NCI-H460 (cell line): ENCODE data around the gene DPYD. TPM values are rescaled to one million over a fixed set of nuclear protein-coding genes. Genes with fewer than 3 reads are reported as not detected.

Experiments
- DNase-seq: peaks from one replicate; pipeline ENCODE4 v3.0.0-alpha.2; 2016; ENCODE audit warnings: low read depth; ENCODE audit errors: extremely low read depth
- total RNA-seq: library from RNA; depleted of rRNA; stranded (reverse); fragments of >200 nt; shearing (Covaris generic); gene quantifications from 2 replicates; pipeline ENCODE4 v1.2.3, GENCODE V29; 2014

DPYD gene
- total RNA-seq, 1 experiment from 2014 or later = 7.9 TPM

DNA sequence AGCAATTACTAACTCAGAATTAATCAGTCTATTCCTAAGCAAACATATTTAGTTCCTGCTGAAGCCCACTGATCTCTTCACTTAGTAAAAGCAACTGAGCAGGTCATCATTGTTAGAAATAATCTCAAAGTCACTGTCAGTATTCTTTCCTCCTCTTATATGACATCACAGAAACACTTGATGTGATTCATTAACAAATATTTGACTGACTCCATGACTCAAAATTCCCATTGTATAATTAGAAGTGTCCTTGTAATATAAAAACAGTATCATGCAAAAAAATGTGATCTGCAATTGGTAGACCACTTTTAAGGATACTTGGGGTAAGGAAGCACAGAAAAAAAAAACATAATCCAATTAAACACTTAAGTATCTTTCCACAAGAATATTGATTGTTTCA is 194.4 kb downstream of the DPYD start:
- DNase-seq = no peak

- DNase-seq = no peak
Observed at GRCh38 chr1:97721221-97721620, 199.6 kb downstream of the DPYD start.

- no peak for DNase-seq
Observed at GRCh38 chr1:97712980-97713379, 207.9 kb downstream of the DPYD start.

DNA sequence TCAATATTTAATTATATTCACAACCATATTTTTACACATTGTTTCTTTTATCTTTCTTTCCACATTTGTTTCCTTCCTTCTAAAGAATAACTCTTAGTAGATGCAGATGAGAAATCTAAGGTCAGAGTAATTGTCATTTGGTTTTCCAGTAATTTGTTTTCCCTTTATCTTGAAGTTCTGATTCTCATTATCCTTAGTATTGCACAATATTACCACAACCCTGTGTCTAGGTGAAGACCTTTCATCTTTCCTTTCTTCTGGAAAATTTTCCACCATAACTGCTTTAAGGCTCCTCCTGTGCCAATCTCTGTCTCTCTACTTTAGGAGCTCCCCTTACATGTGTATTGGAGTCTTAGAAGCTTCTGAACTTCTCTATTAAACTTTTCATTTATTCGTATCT is 209.0 kb downstream of the DPYD start:
- no peak for DNase-seq

DNA sequence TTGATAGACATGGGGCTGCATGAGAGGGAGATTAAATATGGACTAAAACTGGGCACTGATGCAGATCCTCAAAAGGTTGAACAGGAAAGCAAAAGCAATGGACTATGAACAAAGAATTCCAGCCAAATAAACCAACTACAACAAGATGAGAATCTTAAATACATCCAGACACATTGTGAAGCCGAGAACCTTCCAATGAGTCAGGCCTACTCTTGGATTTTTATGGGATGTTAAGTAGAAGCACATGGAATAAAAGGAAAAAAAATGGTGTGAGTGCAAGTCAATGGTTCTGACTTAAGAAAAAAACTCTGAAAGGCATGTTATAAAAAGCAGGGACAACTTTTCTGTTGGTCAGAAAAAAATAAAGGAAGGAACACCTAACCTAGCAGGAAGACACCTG is 227.2 kb downstream of the DPYD start:
- no peak for DNase-seq

- DNase-seq = no peak
Observed at GRCh38 chr1:97691325-97691724, 229.5 kb downstream of the DPYD start.

- DNase-seq = no peak
Observed at GRCh38 chr1:97685360-97685759, 235.5 kb downstream of the DPYD start.

DNA sequence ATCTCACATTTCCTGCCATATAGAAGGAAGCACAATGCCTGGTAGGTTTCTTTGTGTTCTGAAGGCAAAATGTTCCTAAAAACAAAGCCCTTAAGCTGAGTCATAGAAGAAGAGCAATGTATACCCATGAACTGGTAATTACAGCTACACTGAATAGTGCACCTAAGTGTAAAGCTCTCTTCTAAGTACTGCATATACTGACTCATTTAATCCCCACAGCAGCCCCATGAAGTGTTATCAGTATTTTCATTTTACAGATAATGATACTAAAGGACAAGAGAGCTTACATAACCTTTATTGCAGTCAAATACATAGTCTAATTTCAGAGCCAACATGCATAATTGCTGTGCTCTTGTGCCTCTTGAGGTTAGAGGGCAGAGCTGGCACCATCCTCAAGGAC is 239.9 kb downstream of the DPYD start:
- DNase-seq = no peak

DNA sequence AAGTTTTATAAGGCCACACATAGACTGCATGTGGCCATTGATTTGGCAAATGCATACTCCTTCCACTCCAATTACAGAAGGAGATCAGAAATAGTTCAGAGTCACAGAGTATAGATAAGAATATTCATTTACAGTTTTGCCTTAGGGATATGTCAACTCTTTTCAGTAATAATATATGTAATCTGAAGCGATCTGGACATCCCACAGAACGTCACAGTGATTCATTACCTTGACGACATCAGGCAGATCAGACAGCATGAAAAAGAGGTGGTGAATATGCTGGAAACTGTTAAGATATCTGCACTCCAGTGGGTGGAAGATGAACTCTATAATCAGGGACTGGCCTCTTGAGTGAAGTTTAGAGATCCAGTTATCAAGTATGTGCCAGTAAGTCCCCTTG is 240.4 kb downstream of the DPYD start:
- DNase-seq = no peak

GRCh38 chr1:97677702-97678101 is 243.1 kb downstream of the DPYD start:
- no peak for DNase-seq

- no peak for DNase-seq
Observed at GRCh38 chr1:97674517-97674916, 246.3 kb downstream of the DPYD start.

DNA sequence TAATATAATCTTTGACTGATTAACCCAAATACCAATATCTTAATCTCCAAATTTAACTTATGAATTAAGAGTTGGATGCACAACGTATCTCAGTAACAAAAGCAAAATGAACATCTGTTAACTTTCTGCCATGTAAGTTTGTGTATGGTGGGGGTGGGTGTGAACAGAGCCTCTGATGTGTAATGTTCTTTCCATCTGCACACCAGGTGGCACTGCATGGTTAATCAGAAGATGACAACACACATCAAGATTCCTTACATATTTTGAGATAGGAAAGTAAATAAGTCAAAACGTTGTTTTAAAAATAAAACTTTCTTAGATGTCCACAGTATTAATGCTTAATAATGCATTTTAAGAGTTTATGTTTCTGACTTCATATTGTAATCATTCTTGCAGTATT is 251.9 kb downstream of the DPYD start:
- DNase-seq = peak; percentile 15

GRCh38 chr1:97660431-97661105 is 260.3 kb downstream of the DPYD start:
- DNase-seq = no peak

- no peak for DNase-seq
Observed at GRCh38 chr1:97654876-97655585, 265.8 kb downstream of the DPYD start.

DNA sequence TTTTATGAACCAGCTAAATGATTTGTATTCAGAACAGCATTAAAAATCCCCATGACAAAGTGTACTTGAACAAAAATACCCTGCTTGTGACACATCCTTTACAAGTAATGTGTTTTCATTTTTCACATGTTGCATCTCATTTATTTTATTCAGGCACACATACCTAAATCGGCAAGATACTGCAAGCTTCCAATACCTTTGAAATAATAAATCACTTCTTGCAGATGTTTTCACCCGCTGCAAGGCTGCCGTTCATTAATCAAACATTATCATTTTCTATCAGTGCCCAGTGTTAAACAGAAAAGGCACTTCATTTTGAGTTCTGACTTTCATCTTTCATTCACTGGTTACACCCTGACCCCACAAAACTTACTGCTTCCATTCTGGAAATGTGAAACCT is 269.6 kb downstream of the DPYD start:
- DNase-seq = no peak

DNA sequence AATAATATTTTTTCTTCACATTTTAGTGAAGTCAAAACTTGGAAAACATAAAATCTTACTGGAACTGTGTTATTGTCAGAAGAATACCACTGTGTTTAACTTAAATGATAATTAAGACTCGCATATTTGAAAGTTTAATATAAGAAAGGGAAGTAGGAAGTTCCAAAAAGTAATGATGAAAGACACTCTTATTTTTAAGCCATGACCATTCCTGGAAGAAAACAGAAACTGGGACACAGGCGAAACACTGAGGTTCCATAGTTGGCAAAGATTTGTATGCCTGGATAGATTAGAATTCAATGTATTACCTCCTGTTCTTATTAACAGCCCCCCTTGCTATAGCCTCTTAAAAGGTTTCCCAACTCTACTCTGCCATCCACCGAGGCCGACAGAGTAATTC is 271.2 kb downstream of the DPYD start:
- no peak for DNase-seq

DNA sequence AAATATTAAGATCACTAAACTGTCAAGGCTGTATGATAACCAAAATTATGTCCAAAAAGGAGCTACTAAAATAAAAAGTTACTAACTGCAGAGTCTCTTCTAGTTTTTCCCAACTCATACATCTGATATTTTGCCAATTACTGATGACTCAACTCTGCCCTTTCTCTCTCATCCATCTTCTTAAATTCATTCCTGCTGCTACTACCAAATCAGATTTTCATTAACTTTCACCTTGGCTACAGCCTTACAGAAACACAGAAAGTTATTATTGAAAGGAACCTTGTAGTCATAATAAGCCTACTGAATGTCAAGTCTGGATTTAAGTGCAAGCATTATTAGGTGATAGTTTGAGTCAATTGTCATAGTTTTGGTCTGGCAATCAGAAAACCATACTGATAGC is 273.1 kb downstream of the DPYD start:
- no peak for DNase-seq

- no peak for DNase-seq
Observed at GRCh38 chr1:97646071-97646470, 274.8 kb downstream of the DPYD start.

DNA sequence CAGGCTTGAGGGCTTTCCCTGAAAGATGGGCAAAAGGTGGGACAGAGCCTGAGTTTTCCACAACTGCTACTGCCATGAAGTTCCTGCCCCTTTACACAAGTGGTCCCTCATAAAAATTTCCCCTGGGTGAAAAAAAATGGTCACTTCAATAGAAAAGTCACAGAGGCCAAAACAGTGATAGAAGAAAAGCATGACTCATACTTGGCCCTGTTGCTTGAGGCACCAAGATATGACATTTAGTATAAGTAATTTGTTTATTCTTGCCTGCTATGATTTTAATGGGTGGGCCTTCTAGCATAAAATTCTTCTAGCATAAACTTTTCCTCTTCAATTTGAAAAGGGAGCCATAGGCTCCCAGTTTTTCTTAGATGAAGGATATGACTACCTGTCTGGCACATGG is 280.2 kb downstream of the DPYD start:
- DNase-seq = no peak

DNA sequence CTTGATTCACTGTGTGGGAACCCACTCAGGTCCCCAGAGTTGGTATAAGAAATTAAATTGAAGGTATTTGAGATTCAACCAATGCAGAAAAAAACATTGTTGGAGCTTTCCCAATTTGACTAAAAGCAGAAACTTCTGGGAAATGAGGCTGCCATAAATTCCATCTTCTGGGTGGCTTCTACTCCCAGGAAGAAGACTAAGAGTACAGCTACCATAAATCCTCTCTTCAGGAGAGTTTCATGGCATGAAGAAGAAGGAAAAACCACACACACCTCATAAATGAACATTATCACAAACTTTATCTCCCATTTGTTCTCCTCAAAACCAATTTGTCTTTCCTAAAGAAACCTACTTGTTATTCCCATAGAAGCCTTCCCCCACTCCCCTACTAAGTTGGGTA is 283.9 kb downstream of the DPYD start:
- no peak for DNase-seq

DNA sequence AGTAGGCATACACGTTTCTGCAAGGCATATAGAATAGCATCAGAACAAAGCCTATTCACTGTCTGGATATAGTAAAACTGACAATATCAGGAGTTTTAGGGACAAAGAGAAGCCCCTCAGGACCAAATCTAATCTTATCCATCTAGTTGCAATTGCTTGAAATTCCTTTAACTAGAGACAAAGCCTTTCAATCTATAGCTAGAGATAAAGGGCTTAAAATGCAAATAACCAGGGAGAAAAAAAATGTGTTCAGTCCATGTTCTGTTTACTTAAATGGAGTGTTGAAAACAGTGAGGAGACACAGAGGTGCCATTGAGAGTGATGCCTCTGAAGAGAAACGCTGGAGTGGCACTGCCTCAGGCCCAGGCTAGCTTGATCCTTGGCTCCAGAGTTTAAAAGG is 286.1 kb downstream of the DPYD start:
- DNase-seq = no peak

DNA sequence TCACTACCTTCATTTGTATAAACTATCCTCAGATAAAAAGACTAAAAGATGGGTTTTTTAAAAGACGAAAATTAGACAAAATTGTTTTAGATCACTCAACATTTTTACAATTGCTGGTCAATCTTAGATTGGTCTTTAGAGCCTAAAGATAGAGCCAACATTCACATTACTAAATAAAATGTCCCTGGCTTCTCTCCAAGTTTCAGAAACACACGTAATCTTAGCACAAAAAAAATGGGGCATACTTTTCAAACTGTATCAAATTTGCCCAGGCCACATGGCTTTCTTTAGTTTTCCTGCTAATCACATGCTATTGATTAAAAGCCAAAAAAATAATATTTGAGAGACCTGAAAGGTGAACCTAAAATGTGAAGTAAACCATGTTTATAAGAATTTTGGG is 288.1 kb downstream of the DPYD start:
- no peak for DNase-seq

GRCh38 chr1:97632075-97632474 is 288.8 kb downstream of the DPYD start:
- DNase-seq = no peak
